Osteocyte (in vitro differentiated cells): ENCODE measurements around the gene LRRC8D. TPM values are rescaled to one million over a fixed set of nuclear protein-coding genes. Genes with fewer than 3 reads are reported as not detected.

Experiments used
- DNase-seq: peaks from one replicate; pipeline ENCODE4 v3.0.0; 2021; ENCODE audit warnings: mixed read lengths; ENCODE audit not compliant: unreplicated experiment; ENCODE audit errors: extremely low spot score
- H3K27ac Mint-ChIP-seq: one replicate; pipeline ENCODE4 v1.8.0; 2021; ENCODE audit warnings: mild to moderate bottlenecking, mixed read lengths; ENCODE audit not compliant: unreplicated experiment
- H3K27me3 Mint-ChIP-seq: one replicate; pipeline ENCODE4 v1.8.0; 2021; ENCODE audit warnings: mixed read lengths; ENCODE audit not compliant: unreplicated experiment
- H3K36me3 Mint-ChIP-seq: one replicate; pipeline ENCODE4 v1.8.0; 2021; ENCODE audit warnings: mixed read lengths; ENCODE audit not compliant: unreplicated experiment
- H3K4me1 Mint-ChIP-seq: one replicate; pipeline ENCODE4 v1.8.0; 2021; ENCODE audit warnings: mixed read lengths; ENCODE audit not compliant: unreplicated experiment
- H3K4me3 Mint-ChIP-seq: one replicate; pipeline ENCODE4 v1.8.0; 2021; ENCODE audit warnings: mild to moderate bottlenecking, moderate library complexity, mixed read lengths; ENCODE audit not compliant: unreplicated experiment
- H3K9me3 Mint-ChIP-seq: one replicate; pipeline ENCODE4 v1.8.0; 2021; ENCODE audit warnings: mixed read lengths; ENCODE audit not compliant: unreplicated experiment
- CTCF ChIP-seq: fragments of 200-600 bp; sonication (generic); IDR thresholded peaks from 2 replicates; pipeline ENCODE4 v1.5.0; 2021; ENCODE audit warnings: antibody characterized with exemption, mild to moderate bottlenecking, moderate library complexity
- total RNA-seq: library from RNA; stranded (reverse); gene quantifications from 2 replicates; pipeline ENCODE4 v1.2.1, GENCODE V29; 2021

The LRRC8D gene
- total RNA-seq, 1 donor from 2014 or later: 20.4 TPM

- Mint-ChIP-seq H3K27ac (no peak overlapping the region), H3K9me3 (peaks cover 1% of the 10 kb centered on the region), H3K4me3 (no peak overlapping the region), H3K4me1 (peaks cover 21% of the 10 kb centered on the region), H3K27me3 (no peaks in the 10 kb centered on the region), H3K36me3 (no peaks in the 10 kb centered on the region)
- TF ChIP-seq CTCF: no peak
- no peak for DNase-seq
Measured at GRCh38 chr1:89949991-89950624, 129.3 kb downstream of the LRRC8D start.

- H3K4me1 Mint-ChIP-seq: peaks cover 21% of the 10 kb centered on the region
- no peaks in the 10 kb centered on the region for H3K27me3 Mint-ChIP-seq
- no peak overlapping the region for H3K27ac Mint-ChIP-seq
Measured at GRCh38 chr1:89950703-89951102, 129.9 kb downstream of the LRRC8D start.

GRCh38 chr1:89951766-89952604 is 131.2 kb downstream of the LRRC8D start:
- no peak overlapping the region for H3K4me3 Mint-ChIP-seq
- TF ChIP-seq CTCF: no peak
- no peaks in the 10 kb centered on the region for H3K27me3 Mint-ChIP-seq
- H3K4me1 Mint-ChIP-seq: peaks cover 22% of the 10 kb centered on the region
- H3K36me3 Mint-ChIP-seq: no peaks in the 10 kb centered on the region
- H3K27ac Mint-ChIP-seq: peak overlapping the region; percentile 50
- H3K9me3 Mint-ChIP-seq: no peaks in the 10 kb centered on the region
- DNase-seq: no peak

More at GRCh38 chr1:89950703-89951102, 129.9 kb downstream of the LRRC8D start:
- no peaks in the 10 kb centered on the region for H3K9me3 Mint-ChIP-seq
- H3K4me3 Mint-ChIP-seq: no peak overlapping the region
- no peaks in the 10 kb centered on the region for H3K36me3 Mint-ChIP-seq
- DNase-seq: no peak
- TF ChIP-seq CTCF: no peak

GRCh38 chr1:89952605-89953130 is 131.8 kb downstream of the LRRC8D start:
- Mint-ChIP-seq H3K27ac (peak overlapping the region; percentile 50), H3K27me3 (no peaks in the 10 kb centered on the region), H3K4me1 (peaks cover 25% of the 10 kb centered on the region), H3K9me3 (no peaks in the 10 kb centered on the region), H3K36me3 (no peaks in the 10 kb centered on the region), H3K4me3 (no peak overlapping the region)
- no peak for TF ChIP-seq CTCF
- DNase-seq: no peak

- Mint-ChIP-seq H3K36me3 (no peaks in the 10 kb centered on the region), H3K27me3 (no peaks in the 10 kb centered on the region), H3K4me1 (peaks cover 25% of the 10 kb centered on the region), H3K27ac (no peak overlapping the region), H3K4me3 (no peak overlapping the region), H3K9me3 (no peaks in the 10 kb centered on the region)
- TF ChIP-seq CTCF: peak; percentile 24
- no peak for DNase-seq
Measured at GRCh38 chr1:89953131-89953626, 132.3 kb downstream of the LRRC8D start.
